ENCODE data around the gene FSIP1. TPM values are rescaled to one million over a fixed set of nuclear protein-coding genes. Genes with fewer than 3 reads are reported as not detected.
A peak's percentile ranks its signal among the peaks of the same experiment; 100 is the strongest.

The FSIP1 gene
- total RNA-seq, 1 donor from 2014 or later, result 0.46 TPM

GRCh38 chr15:39584662-39585388 lies 197.8 kb downstream of the FSIP1 start:
- no peak for DNase-seq (ENCODE audit: low read depth, low spot score)

- no peak for DNase-seq (ENCODE audit: low read depth, low spot score)
These were observed 198.4 kb downstream of the FSIP1 start for GRCh38 chr15:39584266-39584659.

GRCh38 chr15:39583596-39584265 lies 198.9 kb downstream of the FSIP1 start:
- DNase-seq (ENCODE audit: low read depth, low spot score), result peak; percentile 39

GRCh38 chr15:39582977-39583595 lies 199.6 kb downstream of the FSIP1 start:
- DNase-seq (ENCODE audit: low read depth, low spot score), result no peak

- DNase-seq (ENCODE audit: low read depth, low spot score), result peak; percentile 19
These were observed 200.2 kb downstream of the FSIP1 start for GRCh38 chr15:39582286-39582976.

- DNase-seq (ENCODE audit: low read depth, low spot score), result peak; percentile 22
These were observed 200.8 kb downstream of the FSIP1 start for GRCh38 chr15:39581793-39582285.

GRCh38 chr15:39581242-39581792 lies 201.3 kb downstream of the FSIP1 start:
- no peak for DNase-seq (ENCODE audit: low read depth, low spot score)

- peak; percentile 95 for DNase-seq (ENCODE audit: low read depth, low spot score)
These were observed 202.0 kb downstream of the FSIP1 start, which contains the start of gene THBS1 for GRCh38 chr15:39580485-39581241. THBS1 (plus strand) TSS chr15:39581079; CDS start chr15:39581858, 779 bp downstream.

GRCh38 chr15:39580117-39580484 lies 202.5 kb downstream of the FSIP1 start:
- peak; percentile 78 for DNase-seq (ENCODE audit: low read depth, low spot score)

- DNase-seq (ENCODE audit: low read depth, low spot score), result peak; percentile 97
These were observed 203.0 kb downstream of the FSIP1 start for GRCh38 chr15:39579487-39580116.

- DNase-seq (ENCODE audit: low read depth, low spot score), result peak; percentile 66
These were observed 203.7 kb downstream of the FSIP1 start for GRCh38 chr15:39578851-39579486.

- no peak for DNase-seq (ENCODE audit: low read depth, low spot score)
These were observed 207.5 kb downstream of the FSIP1 start for GRCh38 chr15:39575180-39575579.

GRCh38 chr15:39574427-39574826 lies 208.2 kb downstream of the FSIP1 start:
- no peak for DNase-seq (ENCODE audit: low read depth, low spot score)

GRCh38 chr15:39573844-39574243 lies 208.8 kb downstream of the FSIP1 start:
- no peak for DNase-seq (ENCODE audit: low read depth, low spot score)

GRCh38 chr15:39573287-39573686 lies 209.4 kb downstream of the FSIP1 start:
- DNase-seq (ENCODE audit: low read depth, low spot score), result no peak

- DNase-seq (ENCODE audit: low read depth, low spot score), result no peak
These were observed 216.8 kb downstream of the FSIP1 start for GRCh38 chr15:39565851-39566250.

- no peak for DNase-seq (ENCODE audit: low read depth, low spot score)
These were observed 217.5 kb downstream of the FSIP1 start for GRCh38 chr15:39564972-39565665.

- DNase-seq (ENCODE audit: low read depth, low spot score), result no peak
These were observed 224.2 kb downstream of the FSIP1 start for GRCh38 chr15:39558421-39558820.

GRCh38 chr15:39556461-39556860 lies 226.2 kb downstream of the FSIP1 start:
- no peak for DNase-seq (ENCODE audit: low read depth, low spot score)

Measured in pulmonary artery endothelial cell (primary cell).